ENCODE measurements around the gene EZH2.

DNA sequence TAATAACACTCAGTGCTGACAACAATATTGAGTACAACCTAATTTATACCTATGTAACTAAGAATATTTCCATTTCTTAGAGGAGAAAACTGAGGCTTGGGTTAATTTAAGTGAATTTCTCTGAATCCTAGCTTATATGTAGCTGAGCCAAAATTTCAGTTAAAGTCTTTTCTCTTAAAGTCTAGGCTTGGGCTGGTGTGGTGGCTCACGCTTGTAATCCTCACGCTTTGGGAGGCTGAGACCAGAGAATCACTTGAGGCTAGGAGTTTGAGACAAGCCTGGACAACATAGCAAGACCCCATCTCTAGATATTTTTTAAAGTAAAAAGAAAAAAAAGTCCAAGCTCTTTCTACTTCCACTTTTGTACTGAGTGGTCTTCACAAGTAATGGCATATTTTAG is 93.2 kb downstream of the EZH2 start:
- TF ChIP-seq POLR2A (IDR thresholded peaks at IDR 0.05; ENCODE audit: low read depth, low read length) (no peak), POLR2AphosphoS5 (IDR thresholded peaks at IDR 0.05; ENCODE audit: low read depth, low read length) (no peak), TAF1 (IDR thresholded peaks at IDR 0.05; ENCODE audit: low read depth, low read length) (no peak), POU2F2 (IDR thresholded peaks at IDR 0.05; ENCODE audit: low read depth, low read length) (no peak)
